DOHH2 (cell line): ENCODE measurements around the gene NOX5.

Source experiments
- EZH2phosphoT487 ChIP-seq: fragments of 200-600 bp; sonication (generic); IDR thresholded peaks from 2 replicates; pipeline ENCODE4 v1.6.1; 2017; ENCODE audit warnings: borderline replicate concordance, mild to moderate bottlenecking, antibody characterized with exemption, low read length, moderate library complexity, mixed read lengths
- TF ChIP-seq, protein P1 (sequence below): fragments of 200-600 bp; sonication (generic); IDR thresholded peaks from one replicate; pipeline ENCODE4 v1.5.1; 2014; ENCODE audit warnings: antibody characterized with exemption, mild to moderate bottlenecking, low read depth, low read length; ENCODE audit not compliant: poor library complexity, severe bottlenecking

- TF ChIP-seq, protein P1, sequence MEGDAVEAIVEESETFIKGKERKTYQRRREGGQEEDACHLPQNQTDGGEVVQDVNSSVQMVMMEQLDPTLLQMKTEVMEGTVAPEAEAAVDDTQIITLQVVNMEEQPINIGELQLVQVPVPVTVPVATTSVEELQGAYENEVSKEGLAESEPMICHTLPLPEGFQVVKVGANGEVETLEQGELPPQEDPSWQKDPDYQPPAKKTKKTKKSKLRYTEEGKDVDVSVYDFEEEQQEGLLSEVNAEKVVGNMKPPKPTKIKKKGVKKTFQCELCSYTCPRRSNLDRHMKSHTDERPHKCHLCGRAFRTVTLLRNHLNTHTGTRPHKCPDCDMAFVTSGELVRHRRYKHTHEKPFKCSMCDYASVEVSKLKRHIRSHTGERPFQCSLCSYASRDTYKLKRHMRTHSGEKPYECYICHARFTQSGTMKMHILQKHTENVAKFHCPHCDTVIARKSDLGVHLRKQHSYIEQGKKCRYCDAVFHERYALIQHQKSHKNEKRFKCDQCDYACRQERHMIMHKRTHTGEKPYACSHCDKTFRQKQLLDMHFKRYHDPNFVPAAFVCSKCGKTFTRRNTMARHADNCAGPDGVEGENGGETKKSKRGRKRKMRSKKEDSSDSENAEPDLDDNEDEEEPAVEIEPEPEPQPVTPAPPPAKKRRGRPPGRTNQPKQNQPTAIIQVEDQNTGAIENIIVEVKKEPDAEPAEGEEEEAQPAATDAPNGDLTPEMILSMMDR = no peak
- no peak for TF ChIP-seq EZH2phosphoT487
These were observed 17.5 kb downstream of the NOX5 start for GRCh38 chr15:69032031-69032430.
